ENCODE measurements around the gene UNKL. TPM values are rescaled to one million over a fixed set of nuclear protein-coding genes. Genes with fewer than 3 reads are reported as not detected.

UNKL gene
- total and polyA plus RNA-seq, 2 of the 8 experiments (the other 6 are each of a cell fraction or from before 2014, with no cell fraction given) = 25.1 to 31.8 TPM

DNA sequence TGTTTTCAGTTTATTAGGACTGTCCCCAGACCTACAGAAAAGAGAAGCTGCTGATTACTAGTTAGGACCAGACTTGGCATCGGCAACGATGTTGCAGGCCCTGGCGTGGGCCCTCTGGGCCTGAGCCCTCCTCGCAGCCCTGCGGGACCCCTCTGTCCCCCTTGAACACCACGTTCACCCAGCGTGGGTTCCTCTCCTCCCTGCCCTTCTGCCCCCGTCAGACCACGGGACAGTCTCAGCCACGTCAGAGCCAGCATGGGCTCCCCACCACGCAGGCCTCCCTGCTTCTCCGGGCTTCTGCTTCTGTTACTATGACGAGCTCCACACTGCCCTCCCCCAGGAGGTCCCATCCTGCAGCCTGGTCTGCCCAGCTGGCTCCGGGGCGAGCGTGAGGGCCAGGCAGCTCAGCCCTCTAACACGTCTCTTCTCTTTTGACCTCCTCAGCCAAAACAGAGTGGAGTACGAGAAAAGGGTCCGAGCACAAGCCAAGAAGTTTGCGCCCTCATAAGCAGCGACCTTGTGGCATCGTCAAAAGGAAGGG, 90.1 kb downstream of the UNKL start:
- no peak overlapping the region for H2BK12ac ChIP-seq (ENCODE audit: low read depth, low read length)
- TF ChIP-seq ASH2L (IDR thresholded peaks at IDR 0.05; ENCODE audit: low read length) (no peak), POLR2A (IDR thresholded peaks at IDR 0.05; ENCODE audit: control extremely low read depth in 1 of 2, low read depth in 2 of 2, low read length in 2 of 2) (no peak), RNF2 (IDR thresholded peaks at IDR 0.05; ENCODE audit: borderline replicate concordance, low read depth, low read length, missing control alignments, poor library complexity, severe bottlenecking) (no peak), KDM5A (IDR thresholded peaks at IDR 0.05; ENCODE audit: low read length) (no peak), NANOG (IDR thresholded peaks at IDR 0.05; ENCODE audit: insufficient read depth, low read depth, low read length, poor library complexity, severe bottlenecking) (no peak)

More for the DNA sequence above, 90.1 kb downstream of the UNKL start:
- Histone ChIP-seq H2BK120ac (replicated peaks; ENCODE audit: low read depth, low read length) (no peak overlapping the region), H3K56ac (replicated peaks; ENCODE audit: insufficient read length, low read depth, low read length) (no peak overlapping the region), H4K5ac (ENCODE audit: insufficient read length, low read depth, low read length) (no peak overlapping the region), H2BK15ac (ENCODE audit: low read length) (no peak overlapping the region), H3K79me2 (ENCODE audit: control insufficient read depth in 1 of 2, insufficient read depth in 2 of 2, low read length in 2 of 2) (no peaks in the 10 kb centered on the region; a peak in 1 of 4 replicates), H3K27ac (ENCODE audit: low read depth, low read length) (no peak overlapping the region), H2BK20ac (ENCODE audit: low read length) (no peak overlapping the region), H3K4ac (replicated peaks; ENCODE audit: insufficient read length, low read depth, low read length) (no peak overlapping the region), H3K79me1 (ENCODE audit: low read depth, low read length) (peaks cover 2% of the 10 kb centered on the region), H3K9ac (replicated peaks in 1 of 4; ENCODE audit: extremely low read depth in 1 of 4, low read depth in 3 of 4, low read length in 3 of 4) (no peak overlapping the region), H3K36me3 (ENCODE audit: control insufficient read depth in 2 of 4, insufficient read depth in 4 of 4, low read length in 3 of 4) (peaks cover 22 to 43% (median 33%) of the 10 kb centered on the region in 4 experiments), H3K4me3 (ENCODE audit: extremely low read depth in 1 of 4, insufficient read depth in 2 of 4, low read depth in 3 of 4, low read length in 4 of 4) (no peak overlapping the region), H3K23me2 (ENCODE audit: low read depth, low read length) (no peaks in the 10 kb centered on the region), H2AFZ (ENCODE audit: low read length) (no peak overlapping the region), H3K18ac (ENCODE audit: extremely low read depth, low read length) (no peak overlapping the region), H4K91ac (replicated peaks; ENCODE audit: insufficient read length, low read length) (no peak overlapping the region), H4K8ac (ENCODE audit: extremely low read depth, insufficient read depth, low read length) (no peak overlapping the region), H3K27me3 (replicated peaks in 1 of 4; ENCODE audit: control insufficient read depth in 3 of 4, extremely low read depth in 1 of 4, insufficient read depth in 3 of 4, low read length in 3 of 4) (no peaks in the 10 kb centered on the region), H4K20me1 (replicated peaks in 1 of 2; ENCODE audit: control insufficient read depth in 1 of 2, insufficient read depth in 2 of 2, low read length in 2 of 2) (peaks cover 9 to 14% of the 10 kb centered on the region in 2 experiments), H2BK5ac (ENCODE audit: low read depth, low read length) (no peak overlapping the region), H3K14ac (ENCODE audit: insufficient read length) (no peak overlapping the region), H3K23ac (ENCODE audit: insufficient read length) (no peak overlapping the region), H2AK5ac (ENCODE audit: low read depth, low read length) (no peak overlapping the region), H3K9me3 (ENCODE audit: insufficient read depth in 2 of 2, low read depth in 1 of 2, low read length in 1 of 2) (no peaks in the 10 kb centered on the region), H3K4me2 (ENCODE audit: insufficient read depth in 1 of 2, low read depth in 2 of 2, low read length in 2 of 2) (no peak overlapping the region), H3K4me1 (replicated peaks in 1 of 4; ENCODE audit: control insufficient read depth in 3 of 4, insufficient read depth in 4 of 4, low read length in 3 of 4) (no peaks in the 10 kb centered on the region; a peak in 2 of 7 replicates)
- WGBS, 2 experiments (ENCODE audit: extremely low coverage in 1 of 2, insufficient coverage in 1 of 2, insufficient read length in 1 of 2, insufficient replicate concordance in 2 of 2, low coverage in 1 of 2, low lambda C conversion rate in 2 of 2, missing lambda C conversion rate in 1 of 2) = 90% methylated on average over 22 of the region's 22 CpGs; no CpG with 5 or more reads in 1 of the 2 experiments
- no peak for DNase-seq (ENCODE audit: low read depth in 1 of 2, low spot score in 2 of 2)
- POLR2A ChIA-PET (ENCODE audit: partially characterized antibody) = interaction anchor here (0.6 to 6.5 kb wide), 3 partner anchors 8 to 178 kb away, joined by 3 to 106 read pairs (median 4); partner anchors contain the start of gene UBE2I
- no peak for FAIRE-seq
- CTCF ChIA-PET (ENCODE audit: partially characterized antibody) = interaction anchor here (0.9 to 2.1 kb wide), 7 partner anchors 9 to 106 kb away, joined by 3 to 5 read pairs (median 3); partner anchors contain the start of gene PERCC1
